Measurements from ENCODE around the gene ARMC6.

DNA sequence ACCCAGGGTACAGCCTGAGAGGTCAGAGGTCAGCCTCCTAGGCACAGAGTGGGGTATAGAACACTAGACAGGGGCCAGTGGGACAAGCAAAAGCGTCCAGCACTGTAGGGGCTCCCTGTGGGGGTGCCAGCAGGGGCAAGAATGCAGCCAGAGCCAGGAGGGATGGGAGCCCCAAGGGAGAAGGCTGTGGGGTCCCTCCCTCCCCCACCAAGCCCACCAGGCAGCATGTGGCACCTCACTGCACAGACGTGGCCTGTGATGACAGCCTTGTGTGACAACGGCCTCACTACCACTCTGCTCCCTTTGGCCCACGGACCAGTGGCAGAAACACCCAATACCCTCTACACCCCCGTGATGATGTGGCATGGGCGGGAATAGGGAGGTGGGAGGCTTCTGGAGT lies 10.1 kb downstream of the ARMC6 start:
- TF ChIP-seq, protein P1, sequence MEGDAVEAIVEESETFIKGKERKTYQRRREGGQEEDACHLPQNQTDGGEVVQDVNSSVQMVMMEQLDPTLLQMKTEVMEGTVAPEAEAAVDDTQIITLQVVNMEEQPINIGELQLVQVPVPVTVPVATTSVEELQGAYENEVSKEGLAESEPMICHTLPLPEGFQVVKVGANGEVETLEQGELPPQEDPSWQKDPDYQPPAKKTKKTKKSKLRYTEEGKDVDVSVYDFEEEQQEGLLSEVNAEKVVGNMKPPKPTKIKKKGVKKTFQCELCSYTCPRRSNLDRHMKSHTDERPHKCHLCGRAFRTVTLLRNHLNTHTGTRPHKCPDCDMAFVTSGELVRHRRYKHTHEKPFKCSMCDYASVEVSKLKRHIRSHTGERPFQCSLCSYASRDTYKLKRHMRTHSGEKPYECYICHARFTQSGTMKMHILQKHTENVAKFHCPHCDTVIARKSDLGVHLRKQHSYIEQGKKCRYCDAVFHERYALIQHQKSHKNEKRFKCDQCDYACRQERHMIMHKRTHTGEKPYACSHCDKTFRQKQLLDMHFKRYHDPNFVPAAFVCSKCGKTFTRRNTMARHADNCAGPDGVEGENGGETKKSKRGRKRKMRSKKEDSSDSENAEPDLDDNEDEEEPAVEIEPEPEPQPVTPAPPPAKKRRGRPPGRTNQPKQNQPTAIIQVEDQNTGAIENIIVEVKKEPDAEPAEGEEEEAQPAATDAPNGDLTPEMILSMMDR (IDR thresholded peaks at IDR 0.05), result no peak
- TF ChIP-seq POLR2A (IDR thresholded peaks at IDR 0.05), result no peak
